ENCODE measurements around the gene SBF2. TPM values are rescaled to one million over a fixed set of nuclear protein-coding genes. Genes with fewer than 3 reads are reported as not detected.

The SBF2 gene
- total RNA-seq, 4 donors from 2014 or later, result 67.5 to 92.9 (median 71.6) TPM

DNA sequence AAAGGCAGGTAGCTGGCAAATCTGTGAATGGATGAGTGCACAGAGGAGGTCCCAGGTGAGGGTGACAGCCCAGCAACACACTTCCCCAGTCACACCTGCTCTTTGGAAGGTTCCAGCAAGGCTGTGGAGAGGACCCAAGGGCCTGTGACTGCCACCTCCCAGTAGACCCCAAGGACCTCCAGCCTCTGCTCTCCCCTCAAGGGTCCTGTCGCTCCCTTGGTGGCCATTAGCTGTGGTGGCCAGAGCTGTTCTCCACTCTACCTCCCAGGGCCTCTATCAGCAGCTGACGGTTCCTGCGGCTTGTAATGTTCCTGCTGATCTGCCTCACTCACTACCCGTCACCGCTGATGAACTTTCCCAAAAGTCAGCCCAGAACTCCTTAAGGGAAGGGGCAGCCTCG lies 537.1 kb downstream of the SBF2 start:
- WGBS, 2 donors, result 92 to 95% methylated on average over 6 of the region's 6 CpGs
- peak overlapping the region in 2 of 3 donors; percentile 33 to 51 for H3K27ac ChIP-seq

DNA sequence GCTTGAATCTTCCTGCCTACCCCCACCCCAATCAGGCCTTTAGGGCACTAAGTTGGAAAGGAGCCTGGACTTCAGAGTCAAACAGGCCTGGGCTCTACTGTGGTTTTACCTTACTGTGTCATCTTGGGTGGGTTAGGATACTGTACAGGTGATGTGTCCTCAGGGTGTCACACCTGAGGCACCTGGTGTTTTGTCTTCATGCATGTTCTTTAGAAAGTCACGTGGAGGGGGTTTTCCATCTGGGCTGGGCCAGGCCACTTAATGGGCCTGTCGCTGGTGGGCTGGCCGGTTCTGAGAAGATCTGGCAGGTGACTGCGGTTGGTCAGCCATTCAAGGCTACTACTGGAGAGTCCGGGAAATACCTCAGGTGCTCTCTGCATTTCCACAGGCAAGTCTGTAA lies 537.6 kb downstream of the SBF2 start:
- DNase-seq, result peak; percentile 54 to 59
- Histone ChIP-seq H3K27me3 (no peaks in the 10 kb centered on the region), H3K4me1 (peaks cover 20 to 67% of the 10 kb centered on the region in 2 donors), H3K4me3 (replicated peaks in 1 of 3) (no peak overlapping the region), H3K36me3 (no peaks in the 10 kb centered on the region), H3K9me3 (no peaks in the 10 kb centered on the region), H3K27ac (peak overlapping the region in 2 of 3 donors; percentile 33 to 51)
- intact Hi-C loops (cut with DNase I), result loop anchor here (5.0 to 10.0 kb wide), 3 partner anchors 216 to 566 kb away; no protein-coding TSS in a partner anchor
- TF ChIP-seq POLR2A (IDR thresholded peaks at IDR 0.05), result no peak
- TF ChIP-seq, protein P1, sequence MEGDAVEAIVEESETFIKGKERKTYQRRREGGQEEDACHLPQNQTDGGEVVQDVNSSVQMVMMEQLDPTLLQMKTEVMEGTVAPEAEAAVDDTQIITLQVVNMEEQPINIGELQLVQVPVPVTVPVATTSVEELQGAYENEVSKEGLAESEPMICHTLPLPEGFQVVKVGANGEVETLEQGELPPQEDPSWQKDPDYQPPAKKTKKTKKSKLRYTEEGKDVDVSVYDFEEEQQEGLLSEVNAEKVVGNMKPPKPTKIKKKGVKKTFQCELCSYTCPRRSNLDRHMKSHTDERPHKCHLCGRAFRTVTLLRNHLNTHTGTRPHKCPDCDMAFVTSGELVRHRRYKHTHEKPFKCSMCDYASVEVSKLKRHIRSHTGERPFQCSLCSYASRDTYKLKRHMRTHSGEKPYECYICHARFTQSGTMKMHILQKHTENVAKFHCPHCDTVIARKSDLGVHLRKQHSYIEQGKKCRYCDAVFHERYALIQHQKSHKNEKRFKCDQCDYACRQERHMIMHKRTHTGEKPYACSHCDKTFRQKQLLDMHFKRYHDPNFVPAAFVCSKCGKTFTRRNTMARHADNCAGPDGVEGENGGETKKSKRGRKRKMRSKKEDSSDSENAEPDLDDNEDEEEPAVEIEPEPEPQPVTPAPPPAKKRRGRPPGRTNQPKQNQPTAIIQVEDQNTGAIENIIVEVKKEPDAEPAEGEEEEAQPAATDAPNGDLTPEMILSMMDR (IDR thresholded peaks at IDR 0.05), result no peak
- WGBS, 2 donors, result 30 to 47% methylated on average over 2 to 5 of the region's 5 CpGs

More for the DNA sequence above, 537.1 kb downstream of the SBF2 start:
- no peak for DNase-seq
- Histone ChIP-seq H3K9me3 (no peaks in the 10 kb centered on the region), H3K36me3 (no peaks in the 10 kb centered on the region), H3K27me3 (no peaks in the 10 kb centered on the region), H3K4me3 (replicated peaks in 1 of 3) (no peak overlapping the region), H3K4me1 (peaks cover 20 to 67% of the 10 kb centered on the region in 2 donors)
- intact Hi-C loops (cut with DNase I), result loop anchor here (5.0 to 10.0 kb wide), 3 partner anchors 215 to 565 kb away; no protein-coding TSS in a partner anchor
- TF ChIP-seq, protein P1 (IDR thresholded peaks at IDR 0.05), result no peak
- TF ChIP-seq POLR2A (IDR thresholded peaks at IDR 0.05), result no peak

DNA sequence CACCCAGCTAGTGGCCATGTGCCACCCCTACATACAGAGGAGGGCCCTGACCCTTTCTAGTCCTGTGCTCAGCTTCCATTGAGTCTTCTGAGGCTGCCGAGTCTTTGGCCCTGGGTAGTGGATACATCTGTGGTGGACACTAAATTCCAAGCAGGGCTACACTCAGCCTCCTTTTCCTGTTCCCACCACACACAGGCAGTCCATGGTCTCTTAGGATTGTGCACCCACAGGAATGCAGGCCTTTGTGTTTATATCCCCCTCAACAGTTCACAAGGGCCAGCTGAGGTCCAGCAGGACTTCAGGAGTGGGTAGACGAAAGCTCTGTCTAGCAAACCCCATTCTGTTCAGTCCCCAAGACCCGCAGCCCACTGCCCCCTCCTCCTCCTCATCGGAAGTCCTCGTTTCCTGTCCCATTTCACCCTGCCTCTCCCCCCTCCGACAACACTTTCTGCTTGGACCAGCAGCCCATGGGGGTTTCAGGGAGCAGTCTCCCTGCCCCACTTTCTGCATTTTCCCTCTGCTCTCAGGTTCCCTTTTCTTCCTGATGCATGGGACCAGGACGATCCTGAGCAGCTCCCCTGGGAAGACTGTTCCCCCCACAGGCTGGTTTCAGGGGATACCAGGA lies 538.3 kb downstream of the SBF2 start:
- intact Hi-C loops (cut with DNase I), result loop anchor here (5.0 to 10.0 kb wide), 3 partner anchors 217 to 567 kb away; no protein-coding TSS in a partner anchor
- no peak for DNase-seq
- 62 to 66% methylated on average over 7 of the region's 7 CpGs for WGBS, 2 donors
- no peaks in the 10 kb centered on the region for H3K9me3 ChIP-seq
- no peaks in the 10 kb centered on the region for H3K27me3 ChIP-seq
- peaks cover 0 to 4% of the 10 kb centered on the region in 2 donors for H3K36me3 ChIP-seq
- TF ChIP-seq POLR2A (IDR thresholded peaks at IDR 0.05), result no peak
- TF ChIP-seq, protein P1 (IDR thresholded peaks at IDR 0.05), result no peak
- peaks cover 19 to 63% of the 10 kb centered on the region in 2 donors for H3K4me1 ChIP-seq
- H3K27ac ChIP-seq, result no peak overlapping the region
- no peak overlapping the region for H3K4me3 ChIP-seq (replicated peaks in 1 of 3)

DNA sequence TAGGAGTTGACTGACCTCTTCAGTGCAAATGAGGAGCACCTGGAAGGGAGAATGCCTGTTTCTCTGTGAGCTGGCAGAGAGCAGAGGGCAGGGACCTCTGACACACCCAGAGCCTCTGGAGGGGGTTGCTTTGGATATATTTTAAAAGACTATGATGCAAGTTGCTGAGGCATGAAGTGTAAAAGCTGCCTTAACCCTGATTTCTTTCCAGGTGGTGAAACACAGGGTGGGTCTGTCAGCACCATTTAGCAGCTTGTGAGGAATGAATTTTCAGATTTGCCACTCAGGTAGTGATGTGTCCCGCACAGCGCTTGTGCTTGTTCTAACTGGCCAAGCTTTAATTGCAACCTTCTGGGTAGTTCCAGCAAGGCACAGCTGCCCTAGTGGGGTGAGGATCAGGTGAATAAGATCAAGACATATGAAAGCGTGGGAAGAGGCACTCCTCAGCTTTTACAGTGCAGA lies 540.0 kb downstream of the SBF2 start:
- TF ChIP-seq POLR2A (IDR thresholded peaks at IDR 0.05), result no peak
- TF ChIP-seq, protein P1 (IDR thresholded peaks at IDR 0.05), result no peak
- no peaks in the 10 kb centered on the region for H3K27me3 ChIP-seq
- H3K4me1 ChIP-seq, result peaks cover 3 to 47% of the 10 kb centered on the region in 2 donors
- no peak overlapping the region for H3K4me3 ChIP-seq (replicated peaks in 1 of 3)
- no peaks in the 10 kb centered on the region for H3K9me3 ChIP-seq
- intact Hi-C loops (cut with DNase I), result loop anchor here (10.0 kb wide), 1 partner anchor 229 kb away; no protein-coding TSS in a partner anchor
- DNase-seq, result peak in 1 of 2 donors; percentile 41
- peak overlapping the region in 2 of 3 donors; percentile 32 to 65 for H3K27ac ChIP-seq
- 67 to 71% methylated on average over 3 of the region's 3 CpGs for WGBS, 2 donors
- peaks cover 3 to 10% of the 10 kb centered on the region in 2 donors for H3K36me3 ChIP-seq

DNA sequence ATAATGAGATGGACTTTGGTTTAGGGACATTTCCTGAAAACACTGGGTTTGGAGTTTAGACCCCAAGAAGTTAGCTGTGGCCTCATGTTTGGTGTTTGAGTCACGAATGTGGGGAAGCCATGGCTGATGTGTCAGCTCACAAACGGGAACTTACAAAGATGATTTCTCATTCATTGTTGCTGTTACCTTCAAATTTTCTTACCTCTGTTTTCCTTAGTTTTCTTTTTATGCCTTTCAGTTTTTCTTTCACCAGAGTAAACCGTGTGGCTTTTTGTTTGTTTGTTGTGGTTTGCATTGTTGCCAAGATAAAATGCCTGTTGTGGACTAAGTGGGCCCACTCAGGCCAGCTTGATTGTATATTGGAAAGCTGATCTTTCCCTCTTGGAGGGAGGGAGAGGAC lies 541.0 kb downstream of the SBF2 start:
- Histone ChIP-seq H3K4me3 (replicated peaks in 1 of 3) (no peak overlapping the region), H3K27ac (no peak overlapping the region), H3K36me3 (peaks cover 3 to 10% of the 10 kb centered on the region in 2 donors), H3K27me3 (no peaks in the 10 kb centered on the region), H3K4me1 (peaks cover 0 to 47% of the 10 kb centered on the region in 2 donors), H3K9me3 (no peaks in the 10 kb centered on the region)
- intact Hi-C loops (cut with DNase I), result loop anchor here (10.0 kb wide), 1 partner anchor 228 kb away; no protein-coding TSS in a partner anchor
- DNase-seq, result no peak
- 74 to 90% methylated on average over 3 of the region's 3 CpGs for WGBS, 2 donors
- TF ChIP-seq, protein P1 (IDR thresholded peaks at IDR 0.05), result no peak
- no peak for TF ChIP-seq POLR2A (IDR thresholded peaks at IDR 0.05)
